GM19240 (cell line): Measurements from ENCODE around the gene STAT3.
"Not testable (repeated sequence)": the region's sequence is repeated elsewhere in the genome, so short reads cannot be mapped to it uniquely, and the experiment has no call there.

Experiments used
- DNase-seq: peaks from one replicate; pipeline ENCODE4 v3.0.0; 2011; ENCODE audit warnings: low spot score; ENCODE audit not compliant: insufficient read length

Gene STAT3

DNA sequence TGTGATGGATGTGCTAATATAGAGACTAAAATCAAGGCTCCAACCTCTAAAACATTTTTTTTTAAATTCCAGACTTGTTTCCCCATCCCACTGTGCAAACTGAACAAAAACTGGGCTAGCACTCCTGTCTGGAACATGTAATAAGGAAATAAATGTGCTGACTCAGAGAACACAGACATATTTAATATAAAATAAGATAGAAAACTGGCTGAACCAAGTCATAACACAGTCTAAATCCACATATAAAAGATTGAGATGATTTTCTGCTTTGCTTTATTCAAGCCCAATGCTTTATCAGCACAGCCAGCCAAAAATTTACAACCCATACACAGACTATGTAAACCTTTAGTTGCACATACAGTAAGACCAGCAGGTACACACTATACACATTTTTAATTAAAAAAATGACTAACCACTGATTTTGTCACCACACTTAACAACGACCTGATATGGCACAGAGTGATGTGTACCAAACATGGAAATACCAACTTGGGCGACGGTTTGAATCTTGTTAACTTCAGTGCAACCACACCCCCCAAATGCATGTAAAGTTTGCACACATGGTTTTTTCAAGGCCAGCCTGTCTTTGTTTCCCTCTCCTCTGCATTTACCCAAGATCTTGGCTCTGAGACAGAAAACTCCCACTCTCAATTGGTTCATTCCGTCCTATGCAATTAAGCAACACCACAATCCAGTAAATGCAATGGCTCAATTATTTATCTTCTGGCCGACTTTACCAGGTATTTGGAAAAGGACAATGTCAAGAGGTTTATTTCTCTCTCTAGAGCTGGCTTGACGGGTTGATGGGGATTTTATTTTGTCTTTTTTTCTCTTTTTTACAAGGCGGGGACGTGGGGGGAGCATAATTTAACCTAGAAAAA, 1.2 kb downstream of the STAT3 start:
- no peak for DNase-seq

DNA sequence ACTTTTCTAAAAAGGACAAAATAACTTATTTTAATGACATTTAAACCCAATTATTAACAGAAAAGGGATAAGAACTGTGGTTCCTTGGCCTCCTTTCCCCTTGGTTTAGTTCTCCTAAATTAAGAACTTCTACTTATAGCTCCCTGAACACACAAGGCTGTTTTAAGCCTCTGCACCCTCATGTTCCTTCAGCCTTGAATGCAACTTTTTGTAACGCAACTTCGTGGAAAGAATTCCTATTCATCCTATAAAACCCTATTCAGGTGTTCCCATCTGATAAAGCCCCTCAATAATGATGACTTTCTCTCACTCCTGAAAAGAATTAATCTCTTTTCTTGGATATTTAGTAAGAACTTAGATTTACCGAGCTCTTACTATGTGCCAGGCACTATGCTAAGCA, 6.3 kb downstream of the STAT3 start:
- no peak for DNase-seq

GRCh38 chr17:42380935-42381334, 7.3 kb downstream of the STAT3 start:
- DNase-seq, result no peak

GRCh38 chr17:42378959-42379594, 9.2 kb downstream of the STAT3 start:
- no peak for DNase-seq

DNA sequence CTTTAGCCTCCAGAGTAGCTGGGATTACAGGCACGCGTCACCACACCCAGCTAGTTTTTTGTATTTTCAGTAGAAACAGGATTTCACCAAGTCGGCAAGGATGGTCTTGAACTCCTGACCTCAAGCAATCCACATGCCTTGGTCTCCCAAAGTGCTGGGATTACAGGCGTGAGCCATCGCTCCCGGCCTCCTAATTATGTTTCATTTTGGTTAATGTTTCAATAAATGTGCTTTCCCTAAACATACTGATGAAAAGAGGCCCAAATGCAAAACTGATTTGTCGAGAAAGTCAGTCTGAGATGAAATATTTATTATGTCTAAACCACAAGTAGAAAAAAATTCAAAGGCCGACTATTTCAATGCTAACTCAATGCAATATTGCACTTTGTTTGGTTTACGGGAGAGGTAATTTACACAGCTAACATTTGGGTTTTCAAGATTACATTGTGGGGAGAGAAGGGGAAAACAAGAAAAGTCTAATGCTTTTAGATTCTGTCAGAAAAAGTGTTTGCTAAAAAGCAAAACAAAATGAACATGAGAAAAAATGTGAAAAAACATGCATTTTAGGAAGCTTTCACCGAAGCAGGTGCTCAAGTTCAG, 9.8 kb downstream of the STAT3 start:
- no peak for DNase-seq

GRCh38 chr17:42373896-42374295, 14.3 kb downstream of the STAT3 start:
- no peak for DNase-seq

DNA sequence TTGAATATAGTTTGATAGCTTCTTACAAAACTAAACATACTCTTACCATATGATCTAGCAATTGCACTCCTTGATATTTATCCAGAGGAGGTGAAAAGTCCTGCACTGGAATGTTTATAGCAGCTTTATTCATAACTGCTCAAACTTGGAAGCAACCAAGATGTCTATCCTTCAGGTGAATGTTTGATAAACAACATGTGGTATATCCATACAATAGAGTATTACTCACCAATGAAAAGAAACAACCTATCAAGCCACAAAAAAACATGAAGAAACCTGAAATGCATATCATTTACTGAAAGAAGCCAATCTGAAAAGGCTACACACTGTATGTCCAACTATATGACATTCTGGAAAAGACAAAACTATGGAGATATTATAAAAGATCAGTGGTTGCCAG, 16.1 kb downstream of the STAT3 start:
- no peak for DNase-seq

GRCh38 chr17:42368797-42369561, 19.3 kb downstream of the STAT3 start:
- DNase-seq, result not testable (repeated sequence)

DNA sequence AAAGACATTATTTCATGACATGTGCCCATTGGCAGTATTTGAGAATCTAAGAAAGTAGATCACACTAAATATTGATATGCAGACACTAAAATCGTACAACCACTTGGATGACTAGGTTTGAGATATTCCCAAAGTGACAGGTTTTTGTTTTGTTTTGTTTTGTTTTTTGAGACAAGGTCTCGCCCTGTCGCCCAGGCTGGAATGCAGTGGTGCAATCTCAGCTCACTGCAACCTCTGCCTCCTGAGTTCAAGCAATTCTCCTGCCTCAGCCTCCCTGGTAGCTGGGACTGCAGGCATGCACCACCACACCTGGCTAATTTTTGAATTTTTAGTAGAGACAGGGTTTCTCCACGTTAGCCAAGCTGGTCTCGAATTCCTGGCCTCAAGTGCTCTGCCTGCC, 19.9 kb downstream of the STAT3 start:
- DNase-seq, result not testable (repeated sequence)

- DNase-seq, result not testable (repeated sequence)
Observed at GRCh38 chr17:42366176-42367023, 21.8 kb downstream of the STAT3 start.

DNA sequence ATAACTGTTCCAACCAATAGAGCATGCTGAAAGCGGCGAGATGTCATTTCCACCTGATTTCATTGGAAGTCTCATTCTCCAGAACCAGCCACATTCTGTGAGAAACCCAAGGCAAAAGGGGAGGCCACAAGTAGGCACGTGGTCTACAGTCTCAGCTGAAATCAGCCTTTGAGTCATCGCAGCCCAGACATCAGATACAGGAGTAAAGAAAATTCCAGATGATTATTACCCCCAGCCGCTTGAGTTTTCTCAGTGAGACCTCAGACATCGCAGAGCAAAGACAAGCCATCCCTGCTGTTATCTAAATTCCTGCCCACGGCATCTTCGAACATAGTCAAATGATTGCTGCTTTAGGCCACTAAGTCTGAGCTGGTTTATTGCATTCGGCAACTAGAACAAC, 23.1 kb downstream of the STAT3 start:
- DNase-seq, result no peak

- DNase-seq, result no peak
Observed at GRCh38 chr17:42363767-42364585, 24.3 kb downstream of the STAT3 start.

- DNase-seq, result no peak
Observed at GRCh38 chr17:42363231-42363630, 25.0 kb downstream of the STAT3 start.

GRCh38 chr17:42362245-42362961, 25.8 kb downstream of the STAT3 start:
- DNase-seq, result no peak

DNA sequence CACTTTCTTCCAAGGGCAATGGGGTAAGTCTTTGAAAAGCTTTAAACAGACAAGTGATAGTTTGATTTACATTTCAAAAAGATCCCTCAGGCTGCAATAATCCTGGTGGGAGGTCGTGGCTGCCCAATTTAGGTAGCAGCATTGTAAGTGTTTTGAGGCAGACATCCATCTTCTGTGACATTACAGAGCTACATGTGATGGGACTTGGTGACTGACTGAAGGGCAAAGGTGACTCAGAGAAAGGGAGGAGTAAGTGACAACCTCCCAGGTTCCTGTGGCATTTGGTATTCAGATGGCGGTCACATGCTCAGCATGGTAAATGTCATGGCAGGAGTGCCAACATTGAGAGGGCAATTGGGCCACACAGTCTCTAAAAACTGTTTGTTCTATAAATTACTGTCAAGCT, 26.5 kb downstream of the STAT3 start:
- no peak for DNase-seq

- not testable (repeated sequence) for DNase-seq
Observed at GRCh38 chr17:42360388-42360787, 27.9 kb downstream of the STAT3 start.

- no peak for DNase-seq
Observed at GRCh38 chr17:42359133-42359532, 29.1 kb downstream of the STAT3 start.

- DNase-seq, result no peak
Observed at GRCh38 chr17:42358434-42358833, 29.8 kb downstream of the STAT3 start.
